CD4-positive, alpha-beta T cell (primary cell): ENCODE measurements around the gene FNIP2. TPM values are rescaled to one million over a fixed set of nuclear protein-coding genes. Genes with fewer than 3 reads are reported as not detected.

Experiments
- ATAC-seq: fragments of 200-7000 bp; cut with Tn5 transposase; one replicate; pipeline ENCODE4 v1.10.0; 2022; ENCODE audit warnings: mild to moderate bottlenecking; ENCODE audit not compliant: poor library complexity
- CTCF ChIA-PET: fragments of 350-600 bp; sonication (Branson Sonifier 250); formaldehyde crosslinking; loops from one replicate; lab custom pipeline; 2021; ENCODE audit warnings: antibody characterized with exemption, inconsistent platforms; lab: Charles Lee
- POLR2A ChIA-PET: fragments of 350-600 bp; sonication (Branson Sonifier 250); formaldehyde crosslinking; loops from one replicate; lab custom pipeline; 2021; ENCODE audit warnings: antibody characterized with exemption, inconsistent platforms; lab: Charles Lee
- DNase-seq, 14 experiments: peaks; one replicate each; pipeline ENCODE4 v3.0.0-alpha.2; 2013 to 2020; ENCODE audit warnings: mixed read lengths in 2 of 14
- H3K27ac ChIP-seq, 2 donors: one replicate each; pipeline versions ENCODE4 v1.5.1 to v1.7.0; 2013; ENCODE audit warnings: low read length in 2 of 2, low read depth in 1 of 2, mild to moderate bottlenecking in 1 of 2
- H3K27me3 ChIP-seq, 2 experiments: 1 replicate in 1 of 2; 2 replicates in 1 of 2; pipeline versions ENCODE4 v1.6.1 to v1.7.0; 2013; ENCODE audit warnings: low read length in 2 of 2, control low read depth in 1 of 2, mild to moderate bottlenecking in 1 of 2, moderate library complexity in 1 of 2; ENCODE audit not compliant: insufficient read depth in 2 of 2, control insufficient read depth in 1 of 2
- H3K36me3 ChIP-seq: one replicate; pipeline ENCODE4 v1.6.1; 2013; ENCODE audit warnings: low read length, control low read depth; ENCODE audit not compliant: insufficient read depth
- H3K4me1 ChIP-seq: one replicate; pipeline ENCODE4 v1.6.1; 2013; ENCODE audit warnings: low read length, control low read depth; ENCODE audit not compliant: insufficient read depth
- H3K4me3 ChIP-seq: one replicate; pipeline ENCODE4 v1.5.1; 2013; ENCODE audit warnings: mild to moderate bottlenecking, low read length, moderate library complexity
- H3K9me3 ChIP-seq, 2 experiments: 1 replicate in 1 of 2; 2 replicates in 1 of 2; pipeline versions ENCODE4 v1.6.1 to v1.7.0; 2013; ENCODE audit warnings: low read length in 2 of 2, mild to moderate bottlenecking in 2 of 2, control low read depth in 1 of 2, moderate library complexity in 1 of 2; ENCODE audit not compliant: control insufficient read depth in 1 of 2, insufficient read depth in 1 of 2
- H3K27ac Mint-ChIP-seq: one replicate; pipeline ENCODE4 v1.8.0; 2020; ENCODE audit warnings: mixed read lengths
- H3K27me3 Mint-ChIP-seq: one replicate; pipeline ENCODE4 v1.8.0; 2021; ENCODE audit warnings: mixed read lengths
- H3K36me3 Mint-ChIP-seq: one replicate; pipeline ENCODE4 v1.8.0; 2021; ENCODE audit warnings: low read depth, mixed read lengths
- H3K4me1 Mint-ChIP-seq: one replicate; pipeline ENCODE4 v1.8.0; 2021; ENCODE audit warnings: low read depth, mixed read lengths
- H3K4me3 Mint-ChIP-seq: one replicate; pipeline ENCODE4 v1.8.0; 2020; ENCODE audit warnings: mild to moderate bottlenecking, mixed read lengths
- H3K9me3 Mint-ChIP-seq: one replicate; pipeline ENCODE4 v1.8.0; 2020; ENCODE audit warnings: mixed read lengths
- intact Hi-C, 2 experiments: fragments of 100-400 bp; cut with DNase I in 1 of 2; cut with micrococcal nuclease in 1 of 2; formaldehyde crosslinking; loops; one replicate each; pipeline versions ENCODE4 v1.15.1 to v1.9.0; 2023 to 2025; cut with DNase I, micrococcal nuclease
- total RNA-seq, 174 experiments: library from RNA in 2 of 174; stranded (reverse) in 2 of 174; gene quantifications; one replicate each; pipeline ENCODE4 v1.2.3 and lab custom pipeline; 2021 to 2026
- TF ChIP-seq, protein P1 (sequence below): fragments of 200-600 bp; IDR thresholded peaks from one replicate; pipeline ENCODE4 v1.8.0; 2022; ENCODE audit warnings: antibody characterized with exemption, mild to moderate bottlenecking

Gene FNIP2
- total RNA-seq, 2 experiments from 2014 or later = 7.5 to 7.7 TPM

DNA sequence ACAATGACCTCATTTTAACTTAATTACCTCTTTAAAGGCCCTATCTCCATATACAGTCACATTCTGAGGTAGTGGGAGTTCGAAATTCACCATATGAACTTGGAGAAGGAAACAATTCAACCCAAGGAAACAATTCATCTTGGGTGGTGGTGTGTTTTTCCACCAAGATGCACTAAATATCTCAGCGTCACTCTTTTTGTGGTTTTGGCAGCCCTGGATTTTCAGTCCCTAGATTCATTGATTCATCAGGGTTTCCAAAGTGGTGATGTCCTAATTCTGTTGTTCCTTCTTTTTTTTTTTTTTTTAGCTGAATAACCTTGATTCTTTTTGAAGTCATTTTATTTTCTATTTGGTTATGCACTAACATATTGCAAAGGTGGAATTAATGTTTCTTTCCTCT, 171.4 kb downstream of the FNIP2 start:
- H3K9me3 Mint-ChIP-seq = no peaks in the 10 kb centered on the region
- no peak for ATAC-seq
- H3K4me1 Mint-ChIP-seq = no peaks in the 10 kb centered on the region
- H3K27ac Mint-ChIP-seq = no peak overlapping the region
- CTCF ChIA-PET = no interaction called here
- H3K9me3 ChIP-seq = no peaks in the 10 kb centered on the region
- TF ChIP-seq, protein P1, sequence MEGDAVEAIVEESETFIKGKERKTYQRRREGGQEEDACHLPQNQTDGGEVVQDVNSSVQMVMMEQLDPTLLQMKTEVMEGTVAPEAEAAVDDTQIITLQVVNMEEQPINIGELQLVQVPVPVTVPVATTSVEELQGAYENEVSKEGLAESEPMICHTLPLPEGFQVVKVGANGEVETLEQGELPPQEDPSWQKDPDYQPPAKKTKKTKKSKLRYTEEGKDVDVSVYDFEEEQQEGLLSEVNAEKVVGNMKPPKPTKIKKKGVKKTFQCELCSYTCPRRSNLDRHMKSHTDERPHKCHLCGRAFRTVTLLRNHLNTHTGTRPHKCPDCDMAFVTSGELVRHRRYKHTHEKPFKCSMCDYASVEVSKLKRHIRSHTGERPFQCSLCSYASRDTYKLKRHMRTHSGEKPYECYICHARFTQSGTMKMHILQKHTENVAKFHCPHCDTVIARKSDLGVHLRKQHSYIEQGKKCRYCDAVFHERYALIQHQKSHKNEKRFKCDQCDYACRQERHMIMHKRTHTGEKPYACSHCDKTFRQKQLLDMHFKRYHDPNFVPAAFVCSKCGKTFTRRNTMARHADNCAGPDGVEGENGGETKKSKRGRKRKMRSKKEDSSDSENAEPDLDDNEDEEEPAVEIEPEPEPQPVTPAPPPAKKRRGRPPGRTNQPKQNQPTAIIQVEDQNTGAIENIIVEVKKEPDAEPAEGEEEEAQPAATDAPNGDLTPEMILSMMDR = no peak
- H3K27me3 ChIP-seq = no peaks in the 10 kb centered on the region
- POLR2A ChIA-PET = no interaction called here
- no peaks in the 10 kb centered on the region for H3K4me1 ChIP-seq
- peak in 2 of 14 experiments; percentile 22 to 32 for DNase-seq
- no peaks in the 10 kb centered on the region for H3K36me3 Mint-ChIP-seq
- H3K27me3 Mint-ChIP-seq = peaks cover 27% of the 10 kb centered on the region
- H3K4me3 ChIP-seq = no peak overlapping the region
- no peak overlapping the region for H3K27ac ChIP-seq
- no peaks in the 10 kb centered on the region for H3K36me3 ChIP-seq
- intact Hi-C loops = no loop called here
- H3K4me3 Mint-ChIP-seq = no peak overlapping the region

GRCh38 chr4:158941321-158941720, 172.5 kb downstream of the FNIP2 start:
- H3K4me3 ChIP-seq = no peak overlapping the region
- ATAC-seq = no peak
- intact Hi-C loops = no loop called here
- ChIA-PET CTCF (interaction anchor here (1.2 kb wide), 1 partner anchor 10 kb away, joined by 3 read pairs; no protein-coding TSS in a partner anchor), POLR2A (no interaction called here)
- H3K9me3 ChIP-seq = no peaks in the 10 kb centered on the region
- Mint-ChIP-seq H3K4me1 (no peaks in the 10 kb centered on the region), H3K9me3 (no peaks in the 10 kb centered on the region), H3K36me3 (no peaks in the 10 kb centered on the region), H3K27ac (no peak overlapping the region), H3K27me3 (peaks cover 28% of the 10 kb centered on the region), H3K4me3 (no peak overlapping the region)
- no peak overlapping the region for H3K27ac ChIP-seq
- no peaks in the 10 kb centered on the region for H3K4me1 ChIP-seq
- no peaks in the 10 kb centered on the region for H3K27me3 ChIP-seq
- TF ChIP-seq, protein P1 = no peak
- no peaks in the 10 kb centered on the region for H3K36me3 ChIP-seq
- DNase-seq = peak in 1 of 14 experiments; percentile 2

- Histone ChIP-seq H3K36me3 (no peaks in the 10 kb centered on the region), H3K27me3 (no peaks in the 10 kb centered on the region), H3K9me3 (no peaks in the 10 kb centered on the region), H3K27ac (no peak overlapping the region), H3K4me3 (no peak overlapping the region), H3K4me1 (no peaks in the 10 kb centered on the region)
- CTCF ChIA-PET = interaction anchor here (1.2 kb wide), 1 partner anchor 11 kb away, joined by 3 read pairs; no protein-coding TSS in a partner anchor
- H3K27me3 Mint-ChIP-seq = peaks cover 24% of the 10 kb centered on the region
- H3K27ac Mint-ChIP-seq = no peak overlapping the region
- TF ChIP-seq, protein P1 = no peak
- intact Hi-C loops = no loop called here
- H3K4me1 Mint-ChIP-seq = no peaks in the 10 kb centered on the region
- H3K4me3 Mint-ChIP-seq = no peak overlapping the region
- H3K9me3 Mint-ChIP-seq = no peaks in the 10 kb centered on the region
- H3K36me3 Mint-ChIP-seq = no peaks in the 10 kb centered on the region
- ATAC-seq (no peak), DNase-seq (no peak)
- POLR2A ChIA-PET = no interaction called here
Observed at GRCh38 chr4:158941895-158942294, 173.1 kb downstream of the FNIP2 start.
